Motor neuron (in vitro differentiated cells): ENCODE results near the gene INS. TPM values are rescaled to one million over a fixed set of nuclear protein-coding genes. Genes with fewer than 3 reads are reported as not detected.
A peak's percentile ranks its signal among the peaks of the same experiment; 100 is the strongest.
"Not testable (repeated sequence)": the region's sequence is repeated elsewhere in the genome, so short reads cannot be mapped to it uniquely, and the experiment has no call there.

Experiments used
- ATAC-seq, 8 experiments: fragments of 200-7000 bp; cut with Tn5 transposase; replicated peaks in 6 of 8; 2 replicates each; pipeline ENCODE4 v1.8.0; 2021; ENCODE audit warnings: mild to moderate bottlenecking in 8 of 8, moderate library complexity in 8 of 8
- H3K27ac ChIP-seq, 2 donors: fragments of 250-450 bp; sonication (Bioruptor Pico); 2 replicates each; pipeline ENCODE4 v1.9.0; 2021; ENCODE audit warnings: antibody characterized with exemption in 2 of 2, mild to moderate bottlenecking in 2 of 2, moderate library complexity in 1 of 2
- H3K4me1 ChIP-seq, 2 donors: fragments of 250-450 bp; sonication (Bioruptor Pico); replicated peaks in 1 of 2; 2 replicates each; pipeline ENCODE4 v1.6.1; 2021; ENCODE audit warnings: antibody characterized with exemption in 2 of 2, mild to moderate bottlenecking in 2 of 2, moderate library complexity in 1 of 2
- H3K4me3 ChIP-seq, 5 donors: fragments of 250-450 bp; sonication (Bioruptor Pico); 2 replicates each; pipeline ENCODE4 v1.9.0; 2021; ENCODE audit warnings: antibody characterized with exemption in 5 of 5, mild to moderate bottlenecking in 5 of 5, moderate library complexity in 4 of 5
- WGBS, 10 experiments: fragments of 450-650 bp; shearing (Covaris generic); methylation state at CpG; one replicate each; pipeline ENCODE4 v1.0.0; 2022; 5-methylcytosine and 5-hydroxymethylcytosine counted together
- in situ Hi-C, 9 experiments: fragments of 400-800 bp; cut with MboI; loops; one replicate each; pipeline ENCODE4 v1.15.0; 2021; ENCODE audit warnings: low sequenced_read_pairs in 9 of 9, low pct_unique_long_range_greater_than_20kb in 2 of 9; ENCODE audit not compliant: unreplicated experiment in 9 of 9
- total RNA-seq, 8 experiments: library from RNA; unstranded; fragments of 300-600 nt; gene quantifications; 2 replicates each; pipeline versions ENCODE4 v1.2.3 to v1.2.4, GENCODE V29; 2022

The INS gene
- total RNA-seq, 8 experiments from 2014 or later, result not detected

DNA sequence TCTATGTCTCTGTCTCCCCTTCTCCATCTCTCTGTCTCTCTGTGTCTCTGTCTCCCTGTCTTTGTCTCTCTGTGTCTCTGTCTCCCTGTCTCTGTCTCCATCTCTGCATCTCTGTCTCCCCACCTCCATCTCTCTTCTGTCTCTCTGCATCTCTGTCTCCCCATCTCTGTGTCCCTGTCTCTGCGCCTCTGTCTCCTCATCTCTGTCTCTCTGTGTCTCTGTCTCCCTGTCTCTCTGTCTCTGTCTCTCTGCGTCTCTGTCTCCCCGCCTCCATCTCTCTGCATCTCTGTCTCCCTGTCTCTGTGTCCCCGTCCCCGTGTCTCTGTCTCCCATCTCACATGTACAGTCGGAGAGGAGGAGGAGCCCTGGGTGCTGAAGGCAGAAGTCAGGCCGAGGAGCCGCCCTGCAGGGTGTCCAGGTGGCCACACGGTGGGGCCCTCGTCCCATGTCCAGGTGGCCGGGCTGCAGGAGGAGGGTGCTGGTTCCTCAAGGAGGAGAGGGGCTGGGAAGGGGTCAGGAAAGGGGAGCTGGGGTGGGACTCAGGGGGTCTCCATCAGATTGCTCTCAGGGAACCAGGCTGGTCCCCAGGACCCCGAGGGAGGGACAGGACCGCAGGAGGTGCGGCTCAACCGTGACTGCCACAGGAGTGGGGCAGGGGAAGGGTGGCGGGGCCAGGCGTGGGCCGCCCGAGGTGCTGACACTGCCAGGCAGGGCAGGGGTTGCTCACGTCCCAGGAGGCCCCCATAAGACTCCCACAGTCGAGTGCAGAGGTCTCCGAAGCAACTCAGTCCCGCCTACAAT, 36.2 kb upstream of the INS start:
- in situ Hi-C loops, result loop anchor here in 8 of 9 experiments (10.0 to 25.0 kb wide), 4 partner anchors 215 to 690 kb away; partner anchors contain the start of genes TSSC4 (in 5 of the 8), CDKN1C (in 2 of the 8), KCNQ1 (in 1 of the 8) and TRPM5 (in 1 of the 8)
- peaks cover 0 to 5% of the 10 kb centered on the region in 2 donors for H3K4me1 ChIP-seq
- H3K27ac ChIP-seq, result no peak overlapping the region
- WGBS, 10 experiments, result 14 to 100% (median 33%) methylated on average over 1 to 8 of the region's 23 CpGs; no CpG with 5 or more reads in 1 of the 10 experiments
- H3K4me3 ChIP-seq, result no peak overlapping the region
- peak; percentile 66 to 88 (median 84) for ATAC-seq

DNA sequence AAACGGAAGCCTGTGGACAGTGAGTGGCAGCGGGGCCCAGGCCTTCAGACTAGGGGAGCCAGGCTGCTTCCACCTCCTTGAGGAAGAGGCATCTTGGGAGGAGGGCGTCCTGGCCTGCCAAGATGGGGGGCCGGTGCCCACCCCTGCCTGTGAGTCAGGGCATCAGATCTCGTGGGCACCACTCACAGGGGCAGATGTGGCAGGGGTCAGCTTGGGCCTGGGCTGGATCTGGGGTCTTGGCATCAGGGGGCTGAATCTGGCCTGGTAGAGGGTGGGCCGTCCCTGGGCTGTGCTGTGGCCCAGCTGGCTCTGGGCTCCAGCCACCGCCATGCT, 34.7 kb upstream of the INS start:
- in situ Hi-C loops, result loop anchor here in 8 of 9 experiments (10.0 to 25.0 kb wide), 4 partner anchors 217 to 692 kb away; partner anchors contain the start of genes TSSC4 (in 5 of the 8), CDKN1C (in 2 of the 8), KCNQ1 (in 1 of the 8) and TRPM5 (in 1 of the 8)

DNA sequence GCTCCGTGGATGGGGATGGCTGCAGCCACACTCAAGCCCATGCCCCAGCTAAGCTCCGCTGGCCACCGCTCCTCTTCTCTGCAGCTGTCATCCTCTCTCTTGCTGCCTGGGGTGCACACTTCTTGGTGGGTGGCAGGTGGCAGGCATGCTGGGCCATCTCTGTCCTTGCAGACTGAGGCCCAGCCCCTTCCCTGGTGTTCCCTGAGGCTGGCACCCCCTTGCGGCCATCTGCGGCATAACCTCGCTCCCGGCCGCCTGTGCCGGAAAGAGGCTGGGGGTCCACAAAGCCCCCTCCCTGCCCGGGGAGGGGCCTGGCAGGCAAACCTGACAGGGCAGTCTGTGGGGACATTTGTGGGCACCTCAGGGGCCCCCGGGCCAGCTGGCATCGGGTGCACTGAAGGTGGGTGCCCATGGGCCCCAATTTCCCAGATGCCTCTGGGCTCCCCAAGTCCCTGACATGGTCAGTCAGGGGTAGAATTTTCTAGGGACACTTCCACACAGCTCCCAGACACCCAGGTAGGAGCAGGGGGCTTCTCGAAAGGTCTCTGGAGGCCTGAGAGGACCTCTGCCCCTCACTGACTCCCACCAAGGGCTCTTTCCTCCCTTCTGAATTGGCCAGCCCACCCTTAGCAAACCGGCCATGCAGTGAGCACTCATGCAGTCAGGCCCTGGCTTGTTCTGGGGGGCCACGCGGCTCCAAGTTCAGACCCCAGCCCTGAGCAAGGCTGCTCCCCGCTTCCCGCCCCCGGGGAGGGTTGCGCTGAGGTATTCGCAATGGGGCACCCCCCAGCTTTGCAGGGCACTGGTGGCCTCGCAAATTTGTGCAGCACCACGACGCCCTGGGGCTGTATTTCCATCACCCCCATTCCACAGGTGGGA, 34.1 kb upstream of the INS start:
- WGBS, 10 experiments, result 3 to 80% (median 40%) methylated on average over 1 to 10 of the region's 24 CpGs; no CpG with 5 or more reads in 5 of the 10 experiments
- no peak overlapping the region for H3K4me3 ChIP-seq
- H3K4me1 ChIP-seq, result peaks cover 12 to 20% of the 10 kb centered on the region in 2 donors
- in situ Hi-C loops, result loop anchor here in 8 of 9 experiments (10.0 to 25.0 kb wide), 4 partner anchors 217 to 692 kb away; partner anchors contain the start of genes TSSC4 (in 5 of the 8), CDKN1C (in 2 of the 8), KCNQ1 (in 1 of the 8) and TRPM5 (in 1 of the 8)
- peak in 7 of 8 experiments; percentile 14 to 45 (median 21) for ATAC-seq
- H3K27ac ChIP-seq, result no peak overlapping the region

More for the DNA sequence above, 34.7 kb upstream of the INS start:
- ATAC-seq, result no peak
- WGBS, 10 experiments, result 100% methylated on average over 1 of the region's 7 CpGs; no CpG with 5 or more reads in 9 of the 10 experiments
- Histone ChIP-seq H3K4me1 (peaks cover 6 to 14% of the 10 kb centered on the region in 2 donors), H3K27ac (no peak overlapping the region), H3K4me3 (no peak overlapping the region)

DNA sequence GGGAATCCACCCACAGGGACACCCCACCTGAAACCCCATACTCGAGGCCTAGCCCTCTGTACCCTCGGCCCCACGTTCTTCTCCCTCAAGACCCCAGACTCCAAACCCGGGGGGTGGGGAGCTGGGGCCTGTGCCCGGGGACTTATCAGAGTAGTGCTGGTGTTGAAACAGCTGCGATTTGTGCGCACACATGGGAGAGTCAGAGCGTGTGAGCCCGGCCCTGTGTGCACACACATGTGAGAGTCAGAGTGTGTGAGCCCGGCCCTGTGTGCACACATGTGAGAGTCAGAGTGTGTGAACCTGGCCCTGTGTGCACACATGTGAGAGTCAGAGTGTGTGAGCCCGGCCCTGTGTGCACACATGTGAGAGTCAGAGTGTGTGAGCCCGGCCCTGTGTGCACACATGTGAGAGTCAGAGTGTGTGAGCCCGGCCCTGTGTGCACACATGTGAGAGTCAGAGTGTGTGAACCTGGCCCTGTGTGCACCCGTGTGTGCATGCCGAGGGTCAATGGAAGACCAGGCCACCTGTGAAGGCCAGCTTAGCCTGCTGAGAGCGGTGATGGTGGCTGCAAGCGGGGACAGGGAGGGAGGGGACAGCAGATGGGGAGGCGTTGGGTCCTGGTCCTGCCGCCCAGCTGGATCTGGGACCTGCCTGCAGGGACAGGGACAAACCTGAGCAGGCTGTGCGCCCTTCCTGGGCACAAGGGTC, 33.0 kb upstream of the INS start:
- in situ Hi-C loops, result loop anchor here in 8 of 9 experiments (10.0 to 25.0 kb wide), 4 partner anchors 218 to 693 kb away; partner anchors contain the start of genes TSSC4 (in 5 of the 8), CDKN1C (in 2 of the 8), KCNQ1 (in 1 of the 8) and TRPM5 (in 1 of the 8)
- peak in 1 of 8 experiments; percentile 6 for ATAC-seq
- H3K27ac ChIP-seq, H3K4me3 ChIP-seq: not testable (repeated sequence)
- peaks cover 17 to 23% of the 10 kb centered on the region in 2 donors for H3K4me1 ChIP-seq
- WGBS, 10 experiments, result 0 to 86% (median 58%) methylated on average over 1 to 7 of the region's 20 CpGs; no CpG with 5 or more reads in 7 of the 10 experiments

DNA sequence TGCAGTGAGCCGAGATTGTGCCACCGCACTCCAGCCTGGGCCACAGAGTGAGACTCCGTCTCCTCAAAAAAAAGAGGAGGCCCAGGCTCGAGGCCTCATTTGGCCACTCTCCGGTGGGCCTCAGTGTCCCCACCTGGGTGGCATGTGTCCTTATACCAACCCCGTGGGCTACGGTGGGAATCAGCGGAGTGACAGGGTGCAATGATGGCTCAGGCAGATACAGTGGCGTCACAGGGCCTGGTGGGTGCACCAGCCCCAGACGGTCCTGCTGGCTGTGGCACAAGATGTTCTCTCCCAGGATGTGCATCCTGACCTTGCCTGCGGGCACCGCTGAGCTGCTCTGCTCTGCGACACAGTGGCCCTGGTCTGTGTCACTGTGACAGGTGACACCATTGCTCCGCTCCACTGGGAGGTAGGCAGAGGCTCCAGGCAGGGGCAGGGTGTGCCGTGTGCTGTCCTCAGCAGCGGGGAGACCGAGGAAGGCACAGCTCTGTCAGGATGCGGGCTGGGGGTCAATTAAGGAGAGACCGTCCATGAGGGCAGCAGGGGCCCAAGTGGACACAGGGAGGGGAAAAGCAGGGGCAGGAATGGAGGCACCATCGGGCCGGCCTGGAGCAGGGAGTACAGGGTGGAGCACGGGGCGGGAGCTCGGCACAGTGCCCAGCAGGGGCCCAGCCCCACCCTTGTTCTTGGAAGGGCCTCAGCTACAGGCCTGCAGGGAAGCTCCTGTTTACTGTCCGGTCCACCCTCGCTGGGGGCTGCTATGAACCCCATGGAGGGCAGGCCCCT, 32.3 kb upstream of the INS start:
- 43 to 100% (median 86%) methylated on average over 1 to 10 of the region's 26 CpGs; no CpG with 5 or more reads in 4 of the 10 experiments for WGBS, 10 experiments
- peaks cover 17 to 23% of the 10 kb centered on the region in 2 donors for H3K4me1 ChIP-seq
- ATAC-seq, result peak in 3 of 8 experiments; percentile 79 to 81 (median 81)
- in situ Hi-C loops, result loop anchor here in 8 of 9 experiments (10.0 to 25.0 kb wide), 4 partner anchors 219 to 694 kb away; partner anchors contain the start of genes TSSC4 (in 5 of the 8), CDKN1C (in 2 of the 8), KCNQ1 (in 1 of the 8) and TRPM5 (in 1 of the 8)
- H3K4me3 ChIP-seq, result no peak overlapping the region
- no peak overlapping the region for H3K27ac ChIP-seq

DNA sequence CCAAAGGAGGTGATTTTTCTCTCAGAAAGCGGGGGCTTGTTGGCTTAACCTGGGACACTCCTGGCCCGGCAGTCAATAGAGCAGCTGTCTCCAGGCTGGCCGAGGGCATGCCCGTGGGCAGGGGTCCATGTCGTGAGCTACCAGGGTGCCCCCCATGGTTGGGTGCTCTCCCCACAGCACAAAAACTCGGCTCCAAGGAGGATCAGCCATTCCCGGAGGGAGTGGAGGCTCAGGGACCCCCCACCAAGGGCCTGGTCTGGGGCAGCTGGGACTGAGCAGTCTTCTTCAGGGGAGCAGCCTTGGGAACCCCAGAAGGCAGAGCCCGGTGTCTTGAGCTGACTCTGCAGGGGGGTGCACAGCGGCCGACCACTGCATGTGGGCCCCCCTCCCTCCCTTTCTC, 31.4 kb upstream of the INS start:
- H3K27ac ChIP-seq, result no peak overlapping the region
- in situ Hi-C loops, result loop anchor here in 8 of 9 experiments (10.0 to 25.0 kb wide), 4 partner anchors 220 to 695 kb away; partner anchors contain the start of genes TSSC4 (in 5 of the 8), CDKN1C (in 2 of the 8), KCNQ1 (in 1 of the 8) and TRPM5 (in 1 of the 8)
- 60% methylated on average over 3 of the region's 10 CpGs; no CpG with 5 or more reads in 9 of the 10 experiments for WGBS, 10 experiments
- no peak for ATAC-seq
- no peak overlapping the region for H3K4me3 ChIP-seq
- peaks cover 17 to 23% of the 10 kb centered on the region in 2 donors for H3K4me1 ChIP-seq

DNA sequence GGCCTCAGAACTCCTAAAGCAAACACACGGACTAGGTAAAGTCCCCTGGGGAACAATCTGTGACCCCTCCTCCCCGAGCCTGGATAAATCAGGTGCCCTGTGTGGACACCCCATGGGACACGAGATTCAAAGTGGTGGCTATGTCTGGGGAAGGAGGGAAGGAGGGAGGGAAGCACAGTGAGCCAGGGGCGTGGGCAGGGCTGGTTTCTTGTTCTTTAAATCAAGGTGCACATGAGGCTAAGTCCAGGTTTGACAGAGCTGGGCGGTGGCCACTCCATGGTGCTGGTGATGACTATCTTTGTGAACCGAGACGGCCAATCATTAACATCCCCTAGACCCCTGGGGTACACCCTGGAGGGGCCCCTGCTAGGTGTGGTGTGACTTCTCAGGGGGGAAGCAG, 30.9 kb upstream of the INS start:
- in situ Hi-C loops, result loop anchor here in 8 of 9 experiments (10.0 to 25.0 kb wide), 4 partner anchors 220 to 695 kb away; partner anchors contain the start of genes TSSC4 (in 5 of the 8), CDKN1C (in 2 of the 8), KCNQ1 (in 1 of the 8) and TRPM5 (in 1 of the 8)
- Histone ChIP-seq H3K4me1 (peaks cover 17 to 24% of the 10 kb centered on the region in 2 donors), H3K27ac (no peak overlapping the region), H3K4me3 (no peak overlapping the region)
- WGBS, 10 experiments, result 38 to 90% (median 60%) methylated on average over 1 to 3 of the region's 7 CpGs; no CpG with 5 or more reads in 5 of the 10 experiments
- no peak for ATAC-seq

DNA sequence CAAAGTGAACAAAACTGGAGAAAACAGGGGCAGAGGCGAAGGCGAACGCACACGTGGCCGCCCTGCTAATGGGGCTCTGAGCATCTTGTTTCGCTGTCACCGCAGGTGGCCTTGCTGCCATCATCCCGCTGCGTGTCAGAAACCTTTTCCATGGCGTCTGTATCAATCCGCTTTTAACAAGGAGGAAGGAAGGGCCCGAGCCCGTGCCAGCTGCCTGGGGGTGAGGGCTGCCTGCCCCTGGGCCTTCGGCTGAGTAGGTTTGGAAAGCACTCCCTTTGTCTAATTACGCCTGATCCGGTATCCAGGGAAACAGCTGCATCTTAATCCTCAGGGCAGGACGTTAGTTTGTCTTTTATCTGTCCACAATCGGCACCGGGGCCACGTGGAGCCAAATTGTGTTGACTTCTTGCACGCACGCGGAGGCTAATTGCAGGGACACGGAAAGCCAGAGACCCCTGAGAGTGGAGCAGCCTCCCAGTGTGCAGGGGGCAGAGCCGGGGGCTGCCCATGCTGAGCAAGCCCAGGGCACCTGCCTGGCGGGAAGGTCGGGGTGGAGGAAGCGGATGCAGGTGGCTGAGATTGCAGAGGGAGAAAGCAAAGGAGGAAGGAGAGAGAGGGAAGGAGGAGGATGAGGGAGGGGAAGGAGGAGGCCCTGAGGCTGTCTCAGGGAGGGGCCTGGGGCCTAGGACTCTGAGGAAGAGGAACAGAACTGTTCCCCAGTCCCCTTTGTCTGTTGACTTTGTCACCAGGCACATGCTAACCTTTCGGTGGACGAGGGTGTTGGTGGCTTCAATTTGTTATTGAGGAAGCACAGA, 29.9 kb upstream of the INS start:
- Histone ChIP-seq H3K4me1 (peaks cover 17 to 27% of the 10 kb centered on the region in 2 donors), H3K4me3 (no peak overlapping the region), H3K27ac (peak overlapping the region; percentile 61 to 72)
- 35 to 57% (median 47%) methylated on average over 4 to 28 of the region's 30 CpGs; no CpG with 5 or more reads in 3 of the 10 experiments for WGBS, 10 experiments
- peak in 5 of 8 experiments; percentile 49 to 69 (median 54) for ATAC-seq
- in situ Hi-C loops, result loop anchor here in 8 of 9 experiments (10.0 to 25.0 kb wide), 4 partner anchors 221 to 696 kb away; partner anchors contain the start of genes TSSC4 (in 5 of the 8), CDKN1C (in 2 of the 8), KCNQ1 (in 1 of the 8) and TRPM5 (in 1 of the 8)

DNA sequence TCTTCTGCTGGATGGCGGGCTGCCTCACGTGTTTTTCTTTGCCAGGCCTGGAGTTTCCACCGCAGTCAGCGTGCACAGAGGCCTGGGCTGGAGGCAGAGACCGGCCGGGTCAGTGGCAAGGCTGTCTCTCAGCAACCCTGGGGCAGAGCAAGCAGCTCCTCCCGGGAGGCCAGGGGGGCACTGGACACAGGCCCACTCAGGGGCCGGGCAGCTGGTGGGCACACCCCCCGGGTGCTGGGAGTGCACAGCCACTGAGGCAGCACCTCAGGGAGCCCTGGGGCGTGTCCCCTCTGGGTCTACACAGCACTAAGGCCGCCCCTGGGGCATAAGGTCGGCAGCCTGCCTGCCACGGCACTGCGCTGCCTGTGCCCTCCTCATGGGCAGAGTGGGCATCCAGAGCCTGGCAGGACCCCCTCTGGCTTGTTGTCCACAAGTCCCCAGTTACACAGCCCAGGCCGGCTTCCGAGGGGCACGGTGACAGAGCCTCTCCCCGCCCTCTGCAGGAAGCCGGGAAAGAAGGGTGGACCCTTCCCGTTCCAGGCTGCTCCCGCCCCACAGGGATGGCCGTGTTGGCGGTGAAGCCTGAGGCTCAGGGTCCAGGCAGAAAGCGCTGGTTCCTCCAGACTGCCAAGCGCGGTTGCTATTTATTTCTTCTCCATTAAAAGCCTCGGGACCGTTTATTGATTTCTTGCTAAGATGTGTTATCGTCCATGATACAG, 29.1 kb upstream of the INS start:
- WGBS, 10 experiments, result 30 to 100% (median 52%) methylated on average over 1 to 13 of the region's 29 CpGs; no CpG with 5 or more reads in 2 of the 10 experiments
- in situ Hi-C loops, result loop anchor here in 8 of 9 experiments (10.0 to 25.0 kb wide), 4 partner anchors 222 to 697 kb away; partner anchors contain the start of genes TSSC4 (in 5 of the 8), CDKN1C (in 2 of the 8), KCNQ1 (in 1 of the 8) and TRPM5 (in 1 of the 8)
- Histone ChIP-seq H3K4me1 (peaks cover 17 to 27% of the 10 kb centered on the region in 2 donors), H3K27ac (peak overlapping the region; percentile 61 to 72), H3K4me3 (no peak overlapping the region)
- ATAC-seq, result peak; percentile 42 to 70 (median 57)
